ENCODE data around the gene PPM1G. TPM values are rescaled to one million over a fixed set of nuclear protein-coding genes. Genes with fewer than 3 reads are reported as not detected.

PPM1G gene
- total RNA-seq, 3 donors from 2014 or later (not counting 1 experiment from before 2014, with no cell fraction given) = 63.9 to 73.8 (median 69.5) TPM

DNA sequence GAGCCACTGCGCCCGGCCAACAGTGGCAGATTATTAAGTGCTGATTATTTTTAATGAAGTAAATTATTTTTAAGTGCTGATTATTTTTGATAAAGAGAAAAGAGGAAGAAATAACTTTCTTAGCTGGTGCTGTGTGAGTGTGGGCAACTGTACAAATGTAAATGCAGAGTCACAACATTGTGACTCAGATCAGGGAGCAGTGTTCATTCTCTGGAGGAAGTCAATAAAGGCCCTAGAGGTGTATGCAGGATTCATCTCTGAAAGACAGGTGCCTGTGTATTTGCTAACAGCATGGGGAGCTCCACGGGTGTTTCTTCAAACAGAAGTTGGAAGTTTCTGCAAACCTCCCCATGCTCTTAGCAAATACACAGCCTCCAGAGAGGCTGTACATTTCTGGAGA is 39.0 kb upstream of the PPM1G start:
- H3K27ac ChIP-seq (ENCODE audit: low read length) = no peak overlapping the region
- H3K27ac Mint-ChIP-seq = no peak overlapping the region
- H3K36me3 ChIP-seq (ENCODE audit: control insufficient read depth, insufficient read depth, low read length) = peaks cover 23% of the 10 kb centered on the region
- 100% methylated on average over 3 of the region's 3 CpGs for WGBS (ENCODE audit: insufficient coverage)
- TF ChIP-seq, protein P1, sequence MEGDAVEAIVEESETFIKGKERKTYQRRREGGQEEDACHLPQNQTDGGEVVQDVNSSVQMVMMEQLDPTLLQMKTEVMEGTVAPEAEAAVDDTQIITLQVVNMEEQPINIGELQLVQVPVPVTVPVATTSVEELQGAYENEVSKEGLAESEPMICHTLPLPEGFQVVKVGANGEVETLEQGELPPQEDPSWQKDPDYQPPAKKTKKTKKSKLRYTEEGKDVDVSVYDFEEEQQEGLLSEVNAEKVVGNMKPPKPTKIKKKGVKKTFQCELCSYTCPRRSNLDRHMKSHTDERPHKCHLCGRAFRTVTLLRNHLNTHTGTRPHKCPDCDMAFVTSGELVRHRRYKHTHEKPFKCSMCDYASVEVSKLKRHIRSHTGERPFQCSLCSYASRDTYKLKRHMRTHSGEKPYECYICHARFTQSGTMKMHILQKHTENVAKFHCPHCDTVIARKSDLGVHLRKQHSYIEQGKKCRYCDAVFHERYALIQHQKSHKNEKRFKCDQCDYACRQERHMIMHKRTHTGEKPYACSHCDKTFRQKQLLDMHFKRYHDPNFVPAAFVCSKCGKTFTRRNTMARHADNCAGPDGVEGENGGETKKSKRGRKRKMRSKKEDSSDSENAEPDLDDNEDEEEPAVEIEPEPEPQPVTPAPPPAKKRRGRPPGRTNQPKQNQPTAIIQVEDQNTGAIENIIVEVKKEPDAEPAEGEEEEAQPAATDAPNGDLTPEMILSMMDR (IDR thresholded peaks at IDR 0.05) = no peak
- no peak overlapping the region for H3K4me3 ChIP-seq (ENCODE audit: low read length)
- H3K36me3 Mint-ChIP-seq = no peaks in the 10 kb centered on the region
- no peaks in the 10 kb centered on the region for H3K9me3 ChIP-seq (ENCODE audit: control insufficient read depth, insufficient read depth, low read length)
- H3K9me3 Mint-ChIP-seq = no peaks in the 10 kb centered on the region
- no peaks in the 10 kb centered on the region for H3K27me3 Mint-ChIP-seq (ENCODE audit: low read depth in 2 of 2)
- intact Hi-C loops (cut with micrococcal nuclease) = no loop called here
- no peak overlapping the region for H3K4me3 Mint-ChIP-seq
- no peaks in the 10 kb centered on the region for H3K27me3 ChIP-seq (ENCODE audit: control insufficient read depth, insufficient read depth, low read length)
- H3K4me1 Mint-ChIP-seq = no peaks in the 10 kb centered on the region
- no peaks in the 10 kb centered on the region for H3K4me1 ChIP-seq (ENCODE audit: control insufficient read depth, insufficient read depth, low read length)
- no peak for DNase-seq
- no peak for ATAC-seq

DNA sequence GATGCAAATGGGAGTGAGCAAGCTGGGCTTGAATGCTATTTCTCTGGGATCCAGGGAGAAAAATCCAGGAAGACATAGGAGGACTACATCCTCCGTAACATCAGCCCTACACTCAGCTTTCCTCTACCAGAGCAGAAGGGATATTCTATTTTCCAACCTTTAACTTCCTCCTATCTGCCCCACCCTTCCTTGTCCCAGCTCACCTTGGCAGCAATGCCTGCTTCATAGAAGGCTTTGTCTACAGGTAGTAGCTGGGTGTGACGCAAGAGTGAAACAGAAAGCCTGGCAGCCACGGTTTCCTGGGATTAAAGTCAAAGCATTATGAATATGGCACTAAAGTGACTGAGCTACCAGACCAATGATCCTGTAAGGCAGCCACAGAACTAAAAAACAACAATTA is 36.7 kb upstream of the PPM1G start:
- TF ChIP-seq, protein P1 (IDR thresholded peaks at IDR 0.05) = no peak
- 94% methylated on average over 3 of the region's 3 CpGs for WGBS (ENCODE audit: insufficient coverage)
- Histone ChIP-seq H3K4me3 (ENCODE audit: low read length) (no peak overlapping the region), H3K36me3 (ENCODE audit: control insufficient read depth, insufficient read depth, low read length) (peaks cover 28% of the 10 kb centered on the region), H3K27me3 (ENCODE audit: control insufficient read depth, insufficient read depth, low read length) (no peaks in the 10 kb centered on the region), H3K9me3 (ENCODE audit: control insufficient read depth, insufficient read depth, low read length) (no peaks in the 10 kb centered on the region), H3K27ac (ENCODE audit: low read length) (no peak overlapping the region), H3K4me1 (ENCODE audit: control insufficient read depth, insufficient read depth, low read length) (no peaks in the 10 kb centered on the region)
- intact Hi-C loops (cut with micrococcal nuclease) = no loop called here
- no peaks in the 10 kb centered on the region for H3K36me3 Mint-ChIP-seq
- ATAC-seq (no peak), DNase-seq (no peak)
- H3K27ac Mint-ChIP-seq = no peak overlapping the region
- H3K9me3 Mint-ChIP-seq = no peaks in the 10 kb centered on the region
- H3K4me1 Mint-ChIP-seq = peaks cover 0 to 6% of the 10 kb centered on the region in 2 donors
- no peaks in the 10 kb centered on the region for H3K27me3 Mint-ChIP-seq (ENCODE audit: low read depth in 2 of 2)
- H3K4me3 Mint-ChIP-seq = no peak overlapping the region

DNA sequence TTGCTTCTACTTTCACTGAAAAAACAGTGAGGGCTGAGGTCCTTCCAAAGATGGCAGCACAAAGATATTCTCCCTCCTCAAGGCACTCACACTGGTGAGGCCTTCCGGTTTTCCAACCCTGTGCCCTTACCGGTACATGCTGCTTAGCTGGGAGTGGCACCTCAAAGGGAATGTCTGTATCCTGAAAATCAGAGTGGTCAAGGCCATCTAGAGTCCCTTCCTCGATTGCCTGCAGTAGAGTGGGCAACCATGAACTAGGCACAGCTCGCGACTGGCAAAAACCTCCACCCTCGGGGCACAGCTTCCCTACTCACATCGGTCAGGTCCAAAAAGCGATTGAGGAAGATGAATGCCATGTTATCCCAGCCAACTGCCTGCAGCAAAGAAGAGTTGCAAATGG is 36.2 kb upstream of the PPM1G start:
- no peak for DNase-seq
- H3K36me3 Mint-ChIP-seq = peaks cover 3% of the 10 kb centered on the region
- no peaks in the 10 kb centered on the region for H3K27me3 Mint-ChIP-seq (ENCODE audit: low read depth in 2 of 2)
- no peaks in the 10 kb centered on the region for H3K9me3 Mint-ChIP-seq
- ATAC-seq = no peak
- no peak overlapping the region for H3K27ac Mint-ChIP-seq
- WGBS (ENCODE audit: insufficient coverage) = 99% methylated on average over 8 of the region's 8 CpGs
- H3K4me3 ChIP-seq (ENCODE audit: low read length) = no peak overlapping the region
- H3K27me3 ChIP-seq (ENCODE audit: control insufficient read depth, insufficient read depth, low read length) = no peaks in the 10 kb centered on the region
- H3K4me3 Mint-ChIP-seq = no peak overlapping the region
- H3K4me1 ChIP-seq (ENCODE audit: control insufficient read depth, insufficient read depth, low read length) = no peaks in the 10 kb centered on the region
- H3K9me3 ChIP-seq (ENCODE audit: control insufficient read depth, insufficient read depth, low read length) = no peaks in the 10 kb centered on the region
- peaks cover 0 to 6% of the 10 kb centered on the region in 2 donors for H3K4me1 Mint-ChIP-seq
- TF ChIP-seq, protein P1 (IDR thresholded peaks at IDR 0.05) = no peak
- no peak overlapping the region for H3K27ac ChIP-seq (ENCODE audit: low read length)
- intact Hi-C loops (cut with micrococcal nuclease) = no loop called here
- peaks cover 32% of the 10 kb centered on the region for H3K36me3 ChIP-seq (ENCODE audit: control insufficient read depth, insufficient read depth, low read length)

DNA sequence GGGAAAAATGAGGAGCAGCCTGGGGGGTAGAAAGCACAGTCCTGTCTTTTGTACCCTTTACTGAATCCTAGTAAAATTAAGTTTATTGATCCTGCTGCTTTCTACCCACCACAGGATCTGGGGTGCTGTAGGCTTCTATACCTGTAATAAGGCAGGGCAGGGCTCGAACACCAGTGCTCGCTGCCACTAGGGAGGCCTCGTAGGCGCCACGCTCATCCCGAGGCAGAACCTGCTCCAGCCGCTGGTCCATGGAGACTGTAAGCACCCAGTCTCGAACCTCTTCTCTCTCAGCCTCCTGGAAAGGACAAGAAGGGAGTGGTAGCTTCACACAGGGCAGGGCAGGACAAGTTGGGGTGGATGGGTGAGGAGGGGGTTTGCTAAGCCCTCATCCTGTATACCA is 35.8 kb upstream of the PPM1G start:
- Histone ChIP-seq H3K4me1 (ENCODE audit: control insufficient read depth, insufficient read depth, low read length) (no peaks in the 10 kb centered on the region), H3K27ac (ENCODE audit: low read length) (no peak overlapping the region), H3K4me3 (ENCODE audit: low read length) (no peak overlapping the region), H3K27me3 (ENCODE audit: control insufficient read depth, insufficient read depth, low read length) (no peaks in the 10 kb centered on the region), H3K9me3 (ENCODE audit: control insufficient read depth, insufficient read depth, low read length) (no peaks in the 10 kb centered on the region), H3K36me3 (ENCODE audit: control insufficient read depth, insufficient read depth, low read length) (peaks cover 37% of the 10 kb centered on the region)
- peaks cover 7% of the 10 kb centered on the region for H3K36me3 Mint-ChIP-seq
- no peak for ATAC-seq
- WGBS (ENCODE audit: insufficient coverage) = 97% methylated on average over 8 of the region's 8 CpGs
- no peak for DNase-seq
- no peak overlapping the region for H3K4me3 Mint-ChIP-seq
- intact Hi-C loops (cut with micrococcal nuclease) = no loop called here
- H3K27me3 Mint-ChIP-seq (ENCODE audit: low read depth in 2 of 2) = no peaks in the 10 kb centered on the region
- no peak overlapping the region for H3K27ac Mint-ChIP-seq
- H3K4me1 Mint-ChIP-seq = peaks cover 0 to 6% of the 10 kb centered on the region in 2 donors
- TF ChIP-seq, protein P1 (IDR thresholded peaks at IDR 0.05) = no peak
- no peaks in the 10 kb centered on the region for H3K9me3 Mint-ChIP-seq
